Measurements from ENCODE around the gene ZBTB20.
A peak's percentile ranks its signal among the peaks of the same experiment; 100 is the strongest.

ZBTB20 gene

GRCh38 chr3:114427285-114428043 is 719.6 kb downstream of the ZBTB20 start:
- no peak for DNase-seq

GRCh38 chr3:114424337-114424736 is 722.8 kb downstream of the ZBTB20 start:
- no peak for DNase-seq

- DNase-seq: no peak
These were observed 725.9 kb downstream of the ZBTB20 start for GRCh38 chr3:114421204-114421603.

- DNase-seq: no peak
These were observed 727.0 kb downstream of the ZBTB20 start for GRCh38 chr3:114420072-114420471.

- DNase-seq: no peak
These were observed 728.2 kb downstream of the ZBTB20 start for GRCh38 chr3:114418724-114419543.

- DNase-seq: no peak
These were observed 729.0 kb downstream of the ZBTB20 start for GRCh38 chr3:114418107-114418506.

- DNase-seq: no peak
These were observed 729.4 kb downstream of the ZBTB20 start for GRCh38 chr3:114417675-114418074.

- DNase-seq: no peak
These were observed 729.8 kb downstream of the ZBTB20 start for GRCh38 chr3:114417265-114417664.

- DNase-seq: no peak
These were observed 735.0 kb downstream of the ZBTB20 start for GRCh38 chr3:114411811-114412803.

GRCh38 chr3:114411190-114411668 is 735.9 kb downstream of the ZBTB20 start:
- DNase-seq: no peak

GRCh38 chr3:114408736-114409670 is 738.1 kb downstream of the ZBTB20 start:
- DNase-seq: peak; percentile 30

GRCh38 chr3:114406922-114407321 is 740.2 kb downstream of the ZBTB20 start:
- no peak for DNase-seq

- DNase-seq: no peak
These were observed 740.8 kb downstream of the ZBTB20 start for GRCh38 chr3:114406286-114406685.

GRCh38 chr3:114405202-114405990 is 741.7 kb downstream of the ZBTB20 start:
- no peak for DNase-seq

GRCh38 chr3:114404590-114404989 is 742.5 kb downstream of the ZBTB20 start:
- DNase-seq: no peak

GRCh38 chr3:114402838-114403237 is 744.2 kb downstream of the ZBTB20 start:
- DNase-seq: no peak

GRCh38 chr3:114401346-114401745 is 745.7 kb downstream of the ZBTB20 start:
- DNase-seq: no peak

- DNase-seq: no peak
These were observed 746.7 kb downstream of the ZBTB20 start for GRCh38 chr3:114400371-114400770.

- DNase-seq: no peak
These were observed 752.5 kb downstream of the ZBTB20 start for GRCh38 chr3:114394551-114394950.

- no peak for DNase-seq
These were observed 753.6 kb downstream of the ZBTB20 start for GRCh38 chr3:114393367-114394072.

Data from right hindlimb (tissue), 1 donor.